Right renal pelvis (tissue), 4 donors: ENCODE results near the gene TBX19. TPM values are rescaled to one million over a fixed set of nuclear protein-coding genes. Genes with fewer than 3 reads are reported as not detected.
"Not testable (repeated sequence)": the region's sequence is repeated elsewhere in the genome, so short reads cannot be mapped to it uniquely, and the experiment has no call there.

Experiments
- DNase-seq, 4 donors: peaks; one replicate each; pipeline ENCODE4 v3.0.0-alpha.2; 2013; ENCODE audit warnings: low read depth in 4 of 4, low spot score in 3 of 4, missing footprints in 1 of 4
- polyA plus RNA-seq, 4 donors: library from polyadenylated mRNA; unstranded; fragments of 120-200 nt; gene quantifications; one replicate each; pipeline ENCODE4 v1.2.1, GENCODE V29; 2013; ENCODE audit not compliant: insufficient read length in 4 of 4

TBX19 gene
- polyA plus RNA-seq, 4 donors: 2.2 to 2.7 (median 2.5) TPM

DNA sequence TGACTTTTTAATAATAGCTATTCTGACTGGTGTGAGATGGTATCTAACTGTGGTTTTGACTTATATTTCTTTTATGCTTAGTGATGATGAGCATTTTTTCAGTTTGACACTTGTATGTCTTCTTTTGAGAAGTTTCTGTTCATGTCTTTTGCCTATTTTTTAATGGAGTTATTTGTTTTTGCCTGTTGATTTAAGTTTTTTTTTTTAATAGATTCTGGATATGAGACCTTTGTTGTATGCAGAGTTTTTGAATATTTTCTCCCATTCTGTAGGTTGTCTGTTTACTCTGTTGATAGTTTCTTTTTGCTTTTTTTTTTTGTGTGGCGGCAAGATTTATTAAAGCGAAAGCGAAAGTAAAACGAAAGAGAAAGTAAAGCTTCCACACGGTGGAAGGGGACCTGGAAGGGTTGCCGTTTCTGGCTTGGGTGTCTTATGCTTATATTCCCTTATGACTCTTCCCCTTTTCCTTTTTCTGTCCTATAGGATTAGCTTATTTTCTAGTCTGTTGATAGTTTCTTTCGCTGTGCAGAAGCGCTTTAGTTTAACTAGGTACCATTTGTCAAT lies 67.6 kb downstream of the TBX19 start:
- no peak for DNase-seq

DNA sequence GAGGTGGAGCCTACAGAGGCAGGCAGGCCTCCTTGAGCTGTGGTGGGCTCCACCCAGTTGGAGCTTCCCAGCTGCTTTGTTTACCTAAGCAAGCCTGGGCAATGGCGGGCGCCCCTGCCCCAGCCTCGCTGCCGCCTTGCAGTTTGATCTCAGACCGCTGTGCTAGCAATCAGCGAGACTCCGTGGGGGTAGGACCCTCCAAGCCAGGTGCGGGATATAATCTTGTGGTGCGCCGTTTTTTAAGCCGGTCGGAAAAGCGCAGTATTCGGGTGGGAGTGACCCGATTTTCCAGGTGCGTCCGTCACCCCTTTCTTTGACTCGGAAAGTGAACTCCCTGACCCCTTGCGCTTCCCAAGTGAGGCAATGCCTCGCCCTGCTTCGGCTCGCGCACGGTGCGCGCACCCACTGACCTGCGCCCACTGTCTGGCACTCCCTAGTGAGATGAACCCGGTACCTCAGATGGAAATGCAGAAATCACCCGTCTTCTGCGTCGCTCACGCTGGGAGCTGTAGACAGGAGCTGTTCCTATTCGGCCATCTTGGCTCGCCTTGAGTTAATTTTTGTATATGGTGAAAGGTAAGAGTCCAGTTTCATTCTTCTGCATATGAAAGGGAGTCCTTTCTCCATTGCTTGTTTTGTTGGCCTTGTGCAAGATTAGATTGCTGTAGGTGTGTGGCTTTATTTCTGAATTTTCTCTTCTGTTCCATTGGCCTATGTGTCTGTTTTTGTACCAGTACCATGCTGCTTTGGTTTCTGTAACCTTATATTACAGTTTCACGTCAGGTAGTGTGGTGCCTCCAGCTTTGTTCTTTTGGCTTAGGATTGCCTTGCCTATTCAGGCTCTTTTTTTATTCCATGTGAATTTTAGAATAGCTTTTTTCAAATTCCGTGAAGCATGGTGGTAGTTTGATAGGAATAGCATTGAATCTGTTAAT lies 73.9 kb downstream of the TBX19 start:
- not testable (repeated sequence) for DNase-seq

DNA sequence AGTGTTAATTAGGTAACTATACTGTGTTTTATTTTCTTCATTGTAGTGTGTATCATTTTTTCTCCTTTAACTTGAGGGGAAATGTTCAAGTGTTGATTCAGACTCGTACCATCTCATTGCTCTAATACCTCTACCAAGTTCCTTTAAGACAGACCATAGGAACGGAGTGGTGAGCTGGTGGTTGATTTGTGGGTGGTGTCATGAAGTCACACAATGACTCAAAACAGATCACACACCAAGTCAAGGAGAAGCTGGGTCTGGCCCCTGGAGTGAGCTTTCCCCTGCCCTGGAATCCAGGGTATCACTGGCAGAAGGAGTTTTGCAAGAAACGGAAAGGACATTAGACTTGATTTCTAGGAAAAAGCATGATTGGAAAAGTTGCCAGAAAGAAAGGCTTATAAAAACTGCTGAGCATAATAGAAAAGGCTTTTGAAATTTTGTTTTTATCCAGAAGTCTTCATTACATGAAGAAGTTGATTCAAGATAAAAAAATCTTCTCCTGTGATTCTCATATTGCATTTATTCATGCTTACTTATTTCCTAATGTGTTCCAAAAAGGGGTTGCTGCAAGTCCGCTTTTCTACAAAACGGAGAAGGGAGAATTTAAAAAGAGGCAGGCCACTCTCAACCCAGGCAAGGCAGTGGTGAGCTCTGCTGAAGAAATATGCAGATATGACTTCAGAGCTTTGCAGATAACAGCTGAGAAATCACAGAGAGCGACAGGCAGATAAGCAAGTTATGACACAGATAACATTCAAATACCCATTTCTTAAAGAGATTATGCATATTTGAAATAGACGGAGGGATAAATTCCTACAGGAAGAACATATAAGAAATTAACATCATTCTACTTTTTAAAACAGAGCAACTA lies 79.7 kb downstream of the TBX19 start:
- no peak for DNase-seq

DNA sequence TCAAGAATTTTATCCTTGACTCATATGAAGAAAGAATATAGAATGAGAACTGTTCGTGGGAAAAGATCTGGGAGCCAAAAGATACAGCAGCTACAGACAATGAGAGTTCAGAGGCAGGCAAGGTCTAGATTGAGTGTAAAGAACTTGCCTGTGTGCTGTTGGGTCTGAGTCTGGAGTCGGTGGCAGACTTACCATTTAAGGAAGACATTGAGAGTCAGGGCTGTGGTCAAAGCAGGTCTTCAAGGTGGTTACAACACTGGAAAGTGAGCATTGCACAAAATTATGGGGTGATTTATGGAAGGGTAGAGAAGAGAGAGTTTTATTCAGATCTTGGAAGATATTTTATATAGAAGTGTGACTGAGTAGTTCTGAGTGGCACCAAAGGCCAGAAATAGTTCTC lies 80.6 kb downstream of the TBX19 start:
- DNase-seq: no peak

DNA sequence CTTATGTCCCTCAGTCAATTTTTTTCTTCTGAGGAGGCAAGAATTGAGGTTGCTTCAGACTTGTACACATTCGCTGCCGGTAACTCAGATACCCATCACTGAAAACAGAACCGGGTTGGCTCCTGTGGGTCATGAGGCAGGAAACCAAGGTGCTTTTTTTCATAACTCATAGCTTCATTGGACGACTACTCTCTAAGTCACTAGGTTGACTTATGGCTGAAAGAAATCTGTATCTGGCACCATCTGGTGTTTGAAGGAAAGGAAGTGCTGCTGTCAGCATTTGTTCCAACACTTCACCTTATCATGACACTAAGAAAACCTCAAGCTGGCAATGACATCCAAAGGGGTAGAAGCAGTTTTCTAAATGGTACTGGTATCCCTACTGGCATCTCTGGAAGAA lies 82.3 kb downstream of the TBX19 start:
- DNase-seq: no peak

Other genes starting within 250 kb of the TBX19 start
- 10 to 100 TPM; 20.0 to 23.3 (median 20.8) TPM for gene GPR161, start 143.9 kb upstream of the TBX19 start, polyA plus RNA-seq
- gene TIPRL, start 101.9 kb upstream of the TBX19 start, polyA plus RNA-seq: 10 to 100 TPM; 41.0 to 58.9 (median 56.3) TPM
- 10 to 100 TPM; 14.2 to 19.9 (median 17.4) TPM for gene SFT2D2, start 54.9 kb upstream of the TBX19 start, polyA plus RNA-seq